Keratinocyte (primary cell): ENCODE measurements around the gene CASK. TPM values are rescaled to one million over a fixed set of nuclear protein-coding genes. Genes with fewer than 3 reads are reported as not detected.

Experiments used
- DNase-seq: peaks from one replicate; pipeline ENCODE4 v3.0.0-alpha.2; 2011; ENCODE audit warnings: low read depth, missing footprints, low spot score
- FAIRE-seq: peaks from 2 replicates; lab custom pipeline; 2011; peaks lifted over from hg19 to GRCh38; lab: Jason Lieb, UNC
- H2AFZ ChIP-seq: 2 replicates; pipeline ENCODE4 v1.6.0; 2012; ENCODE audit warnings: low read length, control low read depth, inconsistent platforms; ENCODE audit not compliant: control insufficient read depth
- H3K27ac ChIP-seq: 2 replicates; pipeline ENCODE4 v1.5.1; 2011; ENCODE audit warnings: low read length; ENCODE audit not compliant: control insufficient read depth, insufficient read depth
- H3K27me3 ChIP-seq: 3 replicates; pipeline ENCODE4 v1.6.0; 2011; ENCODE audit warnings: low read length; ENCODE audit not compliant: control insufficient read depth, insufficient read depth; ENCODE audit errors: extremely low read depth
- H3K36me3 ChIP-seq, 2 experiments: 2 replicates in 1 of 2; 3 replicates in 1 of 2; pipeline ENCODE4 v1.5.1; 2011; ENCODE audit warnings: low read length in 2 of 2, mild to moderate bottlenecking in 1 of 2; ENCODE audit not compliant: control insufficient read depth in 2 of 2, insufficient read depth in 2 of 2; ENCODE audit errors: extremely low read depth in 1 of 2
- H3K4me1 ChIP-seq: 3 replicates; pipeline ENCODE4 v1.5.1; 2011; ENCODE audit warnings: low read length; ENCODE audit not compliant: control insufficient read depth, insufficient read depth; ENCODE audit errors: extremely low read depth
- H3K4me2 ChIP-seq: 3 replicates; pipeline ENCODE4 v1.6.0; 2011; ENCODE audit warnings: low read depth, low read length; ENCODE audit not compliant: control insufficient read depth, insufficient read depth; ENCODE audit errors: extremely low read depth
- H3K4me3 ChIP-seq, 3 experiments: fragments of 200-600 bp in 1 of 3; sonication (generic) in 1 of 3; 2 replicates in 2 of 3; 3 replicates in 1 of 3; pipeline ENCODE4 v1.5.1; 2011 to 2016; ENCODE audit warnings: low read length in 3 of 3, mild to moderate bottlenecking in 3 of 3, control low read depth in 2 of 3, inconsistent platforms in 1 of 3, low read depth in 1 of 3, mixed read lengths in 1 of 3, mixed run types in 1 of 3, moderate library complexity in 1 of 3; ENCODE audit not compliant: control insufficient read depth in 2 of 3, insufficient read depth in 2 of 3; ENCODE audit errors: extremely low read depth in 1 of 3
- H3K79me2 ChIP-seq: 2 replicates; pipeline ENCODE4 v1.6.0; 2012; ENCODE audit warnings: low read length; ENCODE audit not compliant: control insufficient read depth, insufficient read depth
- H3K9ac ChIP-seq: 3 replicates; pipeline ENCODE4 v1.6.0; 2011; ENCODE audit warnings: low read length; ENCODE audit not compliant: control insufficient read depth, insufficient read depth; ENCODE audit errors: extremely low read depth
- H3K9me1 ChIP-seq: 3 replicates; pipeline ENCODE4 v1.6.0; 2011; ENCODE audit warnings: low read length; ENCODE audit not compliant: control insufficient read depth, insufficient read depth; ENCODE audit errors: extremely low read depth
- H3K9me3 ChIP-seq: 2 replicates; pipeline ENCODE4 v1.5.1; 2012; ENCODE audit warnings: low read depth, low read length; ENCODE audit not compliant: control insufficient read depth
- H4K20me1 ChIP-seq: 3 replicates; pipeline ENCODE4 v1.6.0; 2011; ENCODE audit warnings: low read length; ENCODE audit not compliant: control insufficient read depth, insufficient read depth; ENCODE audit errors: extremely low read depth
- EZH2 ChIP-seq: IDR thresholded peaks from one replicate; pipeline ENCODE4 v1.6.1; 2012; ENCODE audit warnings: inconsistent platforms, mild to moderate bottlenecking, low read length, moderate library complexity
- dilution Hi-C: fragments of 300-500 bp; cut with MboI; formaldehyde crosslinking; loops from one replicate; pipeline ENCODE4 v1.7.0; 2020; ENCODE audit warnings: low sequenced_read_pairs; ENCODE audit not compliant: extremely low pct_ligation_motif_present
- polyA plus RNA-seq, 5 experiments: library from polyadenylated mRNA; depleted of rRNA in 3 of 5; stranded (reverse) in 3 of 5; stranded (forward) in 1 of 5; unstranded in 1 of 5; fragments of >200 nt; gene quantifications; 1 replicate in 1 of 5; 2 replicates in 3 of 5; 3 replicates in 1 of 5; pipeline versions ENCODE4 v1.2.1 to v1.2.3, GENCODE V29; 2011 to 2012; ENCODE audit warnings: missing spikeins in 2 of 5, low read depth in 1 of 5, low replicate concordance in 1 of 5
- TF ChIP-seq, protein P1 (sequence below), 3 experiments: IDR thresholded peaks in 1 of 3; conservative IDR thresholded peaks in 1 of 3; optimal IDR thresholded peaks in 1 of 3; 2 replicates in 2 of 3; 3 replicates in 1 of 3; pipeline versions ENCODE3 to v1.5.1; 2011; ENCODE audit warnings: low read length in 3 of 3, mild to moderate bottlenecking in 3 of 3, moderate library complexity in 2 of 3, control low read depth in 1 of 3, inconsistent platforms in 1 of 3; ENCODE audit not compliant: insufficient read depth in 2 of 3; ENCODE audit errors: extremely low read depth in 1 of 3

Gene CASK
- polyA plus RNA-seq, 1 donor (not counting 4 experiments of a cell fraction or from before 2014, with no cell fraction given), result 33.7 TPM

DNA sequence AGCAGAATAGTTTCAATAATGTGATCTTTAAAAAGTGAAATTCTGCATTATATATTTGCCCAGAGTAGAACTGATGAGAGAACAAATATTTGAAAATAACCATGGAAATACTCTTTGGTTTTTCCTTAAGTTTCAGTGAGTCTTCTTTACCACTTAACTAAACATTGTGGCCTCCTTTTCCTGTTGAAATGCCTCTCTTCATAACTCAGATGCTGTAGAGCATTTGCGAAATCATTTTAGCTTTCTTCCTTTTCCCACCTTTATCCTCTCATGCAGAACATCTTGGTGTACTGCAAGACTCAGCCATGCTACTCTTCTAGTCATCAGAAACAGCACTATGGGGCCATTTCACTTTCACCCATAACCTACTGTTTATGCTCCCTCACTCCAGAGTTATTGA lies 48.2 kb downstream of the CASK start:
- no peaks in the 10 kb centered on the region for H3K9me3 ChIP-seq
- no peaks in the 10 kb centered on the region for H3K27me3 ChIP-seq
- no peaks in the 10 kb centered on the region for H3K4me1 ChIP-seq
- no peaks in the 10 kb centered on the region for H3K36me3 ChIP-seq
- TF ChIP-seq, protein P1, sequence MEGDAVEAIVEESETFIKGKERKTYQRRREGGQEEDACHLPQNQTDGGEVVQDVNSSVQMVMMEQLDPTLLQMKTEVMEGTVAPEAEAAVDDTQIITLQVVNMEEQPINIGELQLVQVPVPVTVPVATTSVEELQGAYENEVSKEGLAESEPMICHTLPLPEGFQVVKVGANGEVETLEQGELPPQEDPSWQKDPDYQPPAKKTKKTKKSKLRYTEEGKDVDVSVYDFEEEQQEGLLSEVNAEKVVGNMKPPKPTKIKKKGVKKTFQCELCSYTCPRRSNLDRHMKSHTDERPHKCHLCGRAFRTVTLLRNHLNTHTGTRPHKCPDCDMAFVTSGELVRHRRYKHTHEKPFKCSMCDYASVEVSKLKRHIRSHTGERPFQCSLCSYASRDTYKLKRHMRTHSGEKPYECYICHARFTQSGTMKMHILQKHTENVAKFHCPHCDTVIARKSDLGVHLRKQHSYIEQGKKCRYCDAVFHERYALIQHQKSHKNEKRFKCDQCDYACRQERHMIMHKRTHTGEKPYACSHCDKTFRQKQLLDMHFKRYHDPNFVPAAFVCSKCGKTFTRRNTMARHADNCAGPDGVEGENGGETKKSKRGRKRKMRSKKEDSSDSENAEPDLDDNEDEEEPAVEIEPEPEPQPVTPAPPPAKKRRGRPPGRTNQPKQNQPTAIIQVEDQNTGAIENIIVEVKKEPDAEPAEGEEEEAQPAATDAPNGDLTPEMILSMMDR (optimal IDR thresholded peaks at IDR 0.05 in 1 of 3, IDR thresholded peaks at IDR 0.05 in 1 of 3, conservative IDR thresholded peaks at IDR 0.05 in 1 of 3; ENCODE audit: extremely low read depth in 1 of 3, insufficient read depth in 2 of 3, low read length in 3 of 3), result no peak
- no peak for TF ChIP-seq EZH2
- no peak for DNase-seq
- H3K27ac ChIP-seq, result no peak overlapping the region
- dilution Hi-C loops, result no loop called here
- no peak overlapping the region for H3K9ac ChIP-seq
- H3K9me1 ChIP-seq, result no peaks in the 10 kb centered on the region
- H3K4me3 ChIP-seq, result no peak overlapping the region
- no peak overlapping the region for H3K4me2 ChIP-seq
- no peaks in the 10 kb centered on the region for H4K20me1 ChIP-seq
- no peak overlapping the region for H2AFZ ChIP-seq
- no peak for FAIRE-seq
- no peaks in the 10 kb centered on the region for H3K79me2 ChIP-seq

DNA sequence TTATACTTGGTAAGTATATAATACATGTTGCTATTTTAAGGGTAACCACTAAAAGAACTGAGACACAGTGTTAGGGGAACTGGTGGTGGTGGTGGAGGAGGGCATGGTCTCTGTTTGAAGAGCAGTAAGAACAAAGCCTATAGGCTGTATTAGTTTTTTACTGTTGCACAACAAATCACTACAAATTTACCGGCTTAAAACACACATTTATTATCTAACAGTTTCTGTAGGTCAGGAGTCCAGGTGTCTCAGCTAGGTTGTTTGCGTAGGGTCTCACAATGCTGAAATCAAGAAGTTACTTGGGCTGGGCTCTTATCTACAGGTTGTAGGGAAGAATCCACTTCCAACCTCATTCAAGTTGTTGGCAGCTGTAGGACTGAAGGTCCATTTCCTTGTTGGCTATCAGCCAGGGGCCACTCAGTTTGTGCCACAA lies 52.6 kb downstream of the CASK start:
- H2AFZ ChIP-seq, result no peak overlapping the region
- FAIRE-seq, result no peak
- H3K4me1 ChIP-seq, result no peaks in the 10 kb centered on the region
- dilution Hi-C loops, result no loop called here
- TF ChIP-seq, protein P1 (optimal IDR thresholded peaks at IDR 0.05 in 1 of 3, IDR thresholded peaks at IDR 0.05 in 1 of 3, conservative IDR thresholded peaks at IDR 0.05 in 1 of 3; ENCODE audit: extremely low read depth in 1 of 3, insufficient read depth in 2 of 3, low read length in 3 of 3), result no peak
- no peak for TF ChIP-seq EZH2
- H3K9me3 ChIP-seq, result no peaks in the 10 kb centered on the region
- DNase-seq, result no peak
- H3K9ac ChIP-seq, result no peak overlapping the region
- no peak overlapping the region for H3K4me2 ChIP-seq
- no peaks in the 10 kb centered on the region for H3K9me1 ChIP-seq
- no peaks in the 10 kb centered on the region for H3K79me2 ChIP-seq
- H3K4me3 ChIP-seq, result no peak overlapping the region
- no peak overlapping the region for H3K27ac ChIP-seq
- H4K20me1 ChIP-seq, result no peaks in the 10 kb centered on the region
- H3K27me3 ChIP-seq, result no peaks in the 10 kb centered on the region
- no peaks in the 10 kb centered on the region for H3K36me3 ChIP-seq
